Hematopoietic multipotent progenitor cell (in vitro differentiated cells): Measurements from ENCODE around the gene PBRM1. TPM values are rescaled to one million over a fixed set of nuclear protein-coding genes. Genes with fewer than 3 reads are reported as not detected.

Source experiments
- small RNA-seq: library from RNA; depleted of rRNA; stranded (forward); fragments of <200 nt; gene quantifications from one replicate; pipeline ENCODE3, GENCODE V24; 2012
- total RNA-seq: library from RNA; depleted of rRNA; stranded (reverse); fragments of >200 nt; gene quantifications from one replicate; pipeline ENCODE4 v1.2.3, GENCODE V29; 2012

Gene PBRM1
- total RNA-seq, 1 donor, result 63.3 TPM

Small RNAs within 50 kb of the gene (small RNA-seq; reads per million reads assigned to genes)
- gene AC006254.2 (not detected), gene RF00569 (2,979 reads per million, percentile 99 among the genes with 10 or more reads in this experiment), gene RF01183 (not detected), gene RNU6-856P (not detected), gene RNU6ATAC16P (not detected), gene SNORD19 (not detected), gene SNORD19B (not detected), gene SNORD69 (883 reads per million, percentile 99 among the genes with 10 or more reads in this experiment)

Other genes starting within 250 kb of the PBRM1 start
- 0.54 TPM for gene SEMA3G, start 240.8 kb downstream of the PBRM1 start, total RNA-seq
- gene TNNC1, start 231.9 kb downstream of the PBRM1 start, total RNA-seq, result 0.54 TPM
- 70.6 TPM for gene NISCH, start 230.3 kb downstream of the PBRM1 start, total RNA-seq
- gene STAB1, start 190.6 kb downstream of the PBRM1 start, total RNA-seq, result 19.1 TPM
- 40.4 TPM for gene NT5DC2, start 152.1 kb downstream of the PBRM1 start, total RNA-seq
- gene UQCC5, start 149.3 kb downstream of the PBRM1 start, total RNA-seq, result 1.9 TPM
- gene GNL3, start 119 bp upstream of the PBRM1 start, total RNA-seq, result 22.6 TPM
- 31.0 TPM for gene GLT8D1, start 19.9 kb upstream of the PBRM1 start, total RNA-seq
- gene SPCS1, start 20.2 kb upstream of the PBRM1 start, total RNA-seq, result 44.7 TPM
- 12.1 TPM for gene NEK4, start 85.0 kb upstream of the PBRM1 start, total RNA-seq
- under 0.01 TPM for gene ITIH1, start 91.7 kb upstream of the PBRM1 start, total RNA-seq
- not detected for gene ITIH3, start 108.9 kb upstream of the PBRM1 start, total RNA-seq
- 7.5 TPM for gene ITIH4, start 144.8 kb upstream of the PBRM1 start, total RNA-seq
- 0.27 TPM for gene MUSTN1, start 149.1 kb upstream of the PBRM1 start, total RNA-seq
- 13.2 TPM for gene STIMATE, start 211.6 kb upstream of the PBRM1 start, total RNA-seq